Right ventricle myocardium superior (tissue), 1 donor: ENCODE measurements around the gene ZNF296. TPM values are rescaled to one million over a fixed set of nuclear protein-coding genes. Genes with fewer than 3 reads are reported as not detected.
A peak's percentile ranks its signal among the peaks of the same experiment; 100 is the strongest.

ENCODE experiments used
- ATAC-seq: fragments of 200-7000 bp; cut with Tn5 transposase; one replicate; pipeline ENCODE4 v1.9.1; 2020; ENCODE audit warnings: mild to moderate bottlenecking; ENCODE audit not compliant: poor library complexity
- DNase-seq: peaks from one replicate; pipeline ENCODE4 v3.0.0-alpha.2; 2020
- intact Hi-C: fragments of 100-400 bp; cut with DNase I; formaldehyde crosslinking; loops from one replicate; pipeline ENCODE4 v1.11.2; 2022
- total RNA-seq: library from RNA; stranded (reverse); fragmentation: NEBNext Ultra II Directional; extraction: Animal tissue kit (Norgen Biotek cat#: 25700); gene quantifications from one replicate; pipeline ENCODE4 v1.2.1, GENCODE V29; 2021
- donor health status: DM: no; HTN: yes; CAD: no; lungs with severe emphysema.

Gene ZNF296
- total RNA-seq, 1 donor from 2014 or later: 0.32 TPM

DNA sequence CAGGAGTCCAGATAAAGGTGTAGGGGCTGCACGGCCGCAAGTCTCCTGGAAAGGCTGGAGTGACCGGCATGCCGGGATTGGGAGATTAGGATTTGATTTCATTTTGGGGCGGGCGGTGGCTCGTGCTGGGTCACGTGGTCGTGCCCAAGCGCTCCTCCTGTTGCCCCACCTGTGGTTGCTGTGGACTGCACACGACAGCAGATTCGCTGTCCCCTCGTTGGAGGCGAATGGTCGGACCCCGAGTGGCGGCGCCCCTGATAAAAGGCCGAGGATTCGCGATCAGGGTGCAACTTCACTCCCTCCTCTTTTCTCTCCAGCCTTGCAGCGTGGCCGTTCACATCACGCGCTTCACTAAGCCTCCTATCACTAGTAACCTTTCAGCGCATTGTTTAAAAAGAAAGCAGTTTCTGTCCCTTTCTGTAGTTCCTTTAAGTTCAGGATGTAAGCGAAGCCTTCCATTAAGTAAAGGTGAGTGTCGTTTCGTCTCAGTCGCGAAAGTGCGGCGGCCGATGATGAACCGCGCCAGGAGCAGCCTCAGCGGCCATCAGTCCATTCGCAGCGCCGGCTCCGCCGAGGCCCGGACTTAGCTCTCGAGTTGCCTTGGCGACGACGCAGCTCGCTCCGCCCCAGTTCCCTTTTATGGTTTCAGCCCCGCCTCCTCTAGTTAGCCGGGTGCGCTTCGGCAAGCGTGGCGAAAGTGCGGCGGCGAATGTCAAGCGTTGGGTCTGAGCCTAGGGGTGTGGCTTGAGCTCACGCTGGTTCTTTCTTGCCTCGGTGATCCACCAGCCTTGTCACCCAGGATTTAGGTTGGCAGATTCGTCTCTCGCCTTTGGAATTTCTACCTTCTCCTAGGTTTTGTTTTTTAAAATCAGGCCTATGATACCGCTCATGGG lies 15.0 kb upstream of the ZNF296 start:
- intact Hi-C loops: loop anchor here (5.0 kb wide), 1 partner anchor 86 kb away; the partner anchor contains the start of genes BLOC1S3 and TRAPPC6A
- ATAC-seq (peak; percentile 96), DNase-seq (peak; percentile 99)

DNA sequence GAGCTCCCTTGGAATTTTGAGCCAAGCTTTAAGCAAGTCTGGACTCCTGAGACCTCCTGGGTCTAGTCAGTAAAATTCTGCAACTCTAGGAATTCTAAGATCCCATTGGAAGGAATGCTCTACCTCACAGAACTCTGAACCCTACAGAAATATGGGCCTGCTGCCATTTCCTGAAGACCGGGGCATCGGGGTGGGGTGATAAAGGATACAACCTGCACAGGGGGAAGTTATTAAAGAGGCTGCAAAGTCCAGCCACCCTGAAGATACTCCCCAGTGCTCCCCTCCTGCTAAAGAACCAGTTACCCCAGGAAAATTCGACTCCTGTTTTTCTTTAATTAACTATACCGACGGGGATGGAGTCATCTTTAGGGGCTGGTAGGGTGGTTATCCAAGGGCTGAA lies 14.3 kb upstream of the ZNF296 start:
- intact Hi-C loops: loop anchor here (5.0 kb wide), 1 partner anchor 87 kb away; the partner anchor contains the start of genes BLOC1S3 and TRAPPC6A
- DNase-seq (no peak), ATAC-seq (no peak)

GRCh38 chr19:45090034-45090433 lies 13.8 kb upstream of the ZNF296 start:
- DNase-seq (no peak), ATAC-seq (no peak)
- intact Hi-C loops: loop anchor here (5.0 kb wide), 1 partner anchor 87 kb away; the partner anchor contains the start of genes BLOC1S3 and TRAPPC6A

DNA sequence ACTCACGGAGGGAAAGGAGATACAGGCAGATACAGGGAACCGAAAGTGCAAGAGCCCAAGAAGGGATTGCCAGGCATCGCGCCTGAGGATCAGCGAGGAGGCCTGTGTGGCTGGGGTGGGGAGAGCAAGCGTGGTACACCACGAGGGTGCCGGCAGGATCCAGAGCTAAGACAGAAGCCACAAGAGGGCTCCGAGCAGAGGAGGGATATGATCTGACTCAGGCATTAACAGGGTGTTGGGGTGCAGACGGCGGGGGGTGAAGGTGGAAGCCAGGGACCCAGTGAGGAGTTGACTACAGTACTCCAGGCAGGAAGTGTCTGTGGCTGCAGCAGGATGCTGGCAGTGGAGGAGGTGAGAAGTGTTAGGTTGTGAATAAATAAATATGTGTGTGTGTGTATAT lies 11.3 kb upstream of the ZNF296 start:
- DNase-seq: no peak
- intact Hi-C loops: no loop called here
- ATAC-seq: no peak

- no peak for DNase-seq
- ATAC-seq: no peak
- intact Hi-C loops: no loop called here
Observed at GRCh38 chr19:45086480-45086879, 10.2 kb upstream of the ZNF296 start.

DNA sequence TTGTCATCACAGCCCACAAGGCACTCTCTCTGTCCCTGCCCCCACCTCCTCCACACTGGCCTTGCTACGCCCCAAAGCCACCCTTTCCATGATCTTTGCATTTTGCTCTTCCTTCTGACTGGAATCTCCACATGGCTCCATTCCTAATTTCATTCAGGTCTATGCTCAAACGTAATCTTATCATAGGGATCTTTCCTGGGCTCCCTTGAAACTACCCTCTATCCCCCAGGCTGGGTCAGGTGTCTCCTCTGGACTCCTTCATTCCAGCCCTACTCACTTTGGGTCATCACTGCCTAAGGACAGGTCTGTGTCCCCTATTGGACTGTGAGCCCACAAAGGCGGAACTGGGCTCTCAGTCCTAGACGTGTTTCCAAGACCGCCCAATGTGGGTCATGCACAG lies 5.9 kb upstream of the ZNF296 start:
- intact Hi-C loops: no loop called here
- DNase-seq (no peak), ATAC-seq (no peak)

DNA sequence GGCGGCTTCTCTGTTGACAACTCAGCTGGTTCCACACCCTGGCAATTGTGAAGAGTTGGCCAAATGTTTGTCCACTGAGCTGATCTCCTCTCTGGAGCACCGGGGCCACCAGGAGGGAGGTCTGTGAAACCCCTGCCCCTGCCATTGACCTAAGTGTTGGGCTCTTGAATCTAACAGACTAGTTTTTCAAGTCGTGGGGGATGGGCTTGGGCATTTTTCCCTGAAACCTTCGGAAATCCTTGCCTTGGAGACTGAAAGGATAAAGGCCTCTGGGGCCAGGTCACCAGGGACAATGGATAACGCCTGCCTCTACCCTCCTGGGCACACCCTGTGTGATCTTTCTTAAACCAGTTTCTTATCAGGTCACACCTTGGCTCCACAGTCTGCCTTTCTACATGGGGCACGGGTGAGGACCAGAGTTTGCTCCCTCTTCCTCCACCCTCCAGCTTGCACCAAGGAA lies 3.7 kb upstream of the ZNF296 start:
- DNase-seq: no peak
- intact Hi-C loops: no loop called here
- ATAC-seq: no peak

- ATAC-seq (peak; percentile 93), DNase-seq (peak; percentile 88)
- intact Hi-C loops: no loop called here
Observed at GRCh38 chr19:45079063-45079910, 3.0 kb upstream of the ZNF296 start, which contains the start of gene GEMIN7. TSS of gene GEMIN7 (plus strand) at chr19:45079260. CDS start at chr19:45090115, 10,855 bp downstream.

- ATAC-seq: peak; percentile 5
- intact Hi-C loops: no loop called here
- no peak for DNase-seq
Observed at GRCh38 chr19:45078390-45079062, 2.2 kb upstream of the ZNF296 start.

DNA sequence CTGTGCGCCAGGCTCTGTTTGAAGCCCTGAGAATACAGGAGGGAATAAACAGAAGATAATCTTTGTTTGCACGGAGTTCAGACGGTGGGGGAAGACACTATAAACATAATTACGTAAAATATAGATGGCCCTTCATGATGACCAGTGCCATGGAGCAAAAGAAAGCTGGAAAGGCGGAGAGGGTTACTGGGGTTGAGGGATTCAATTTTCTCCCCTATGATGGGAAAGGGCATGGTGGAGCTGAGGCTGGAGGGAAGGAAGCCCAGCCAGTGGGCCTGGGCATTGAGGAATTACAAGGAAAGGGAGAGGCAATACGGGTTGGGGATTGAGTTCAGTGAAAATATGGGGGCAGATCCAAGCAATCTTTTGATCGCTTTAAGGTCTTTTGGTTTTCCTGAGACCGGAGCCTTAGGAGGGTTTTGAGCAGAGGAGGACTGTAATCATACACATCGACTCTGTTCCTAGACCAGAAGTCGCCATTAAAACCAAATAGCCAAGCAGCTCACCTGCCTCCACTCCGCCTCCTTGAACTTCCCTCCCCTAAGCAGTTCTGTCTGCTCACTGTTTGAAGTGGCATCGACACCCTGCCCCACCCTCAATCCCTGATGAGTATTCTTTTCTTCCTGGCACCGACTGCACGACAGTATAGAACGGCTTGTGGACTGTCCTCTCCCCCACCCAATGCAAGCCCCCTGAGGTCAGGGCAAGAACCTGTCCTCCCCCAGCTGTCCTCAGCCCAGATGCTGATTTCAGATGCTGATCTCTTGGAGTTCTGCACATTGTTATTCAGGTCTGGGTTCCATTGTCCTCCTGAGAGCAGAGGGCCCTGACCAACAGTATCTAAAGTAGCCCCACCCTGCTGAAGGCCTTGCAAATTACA lies 813 bp upstream of the ZNF296 start:
- ATAC-seq (no peak), DNase-seq (no peak)
- intact Hi-C loops: no loop called here

DNA sequence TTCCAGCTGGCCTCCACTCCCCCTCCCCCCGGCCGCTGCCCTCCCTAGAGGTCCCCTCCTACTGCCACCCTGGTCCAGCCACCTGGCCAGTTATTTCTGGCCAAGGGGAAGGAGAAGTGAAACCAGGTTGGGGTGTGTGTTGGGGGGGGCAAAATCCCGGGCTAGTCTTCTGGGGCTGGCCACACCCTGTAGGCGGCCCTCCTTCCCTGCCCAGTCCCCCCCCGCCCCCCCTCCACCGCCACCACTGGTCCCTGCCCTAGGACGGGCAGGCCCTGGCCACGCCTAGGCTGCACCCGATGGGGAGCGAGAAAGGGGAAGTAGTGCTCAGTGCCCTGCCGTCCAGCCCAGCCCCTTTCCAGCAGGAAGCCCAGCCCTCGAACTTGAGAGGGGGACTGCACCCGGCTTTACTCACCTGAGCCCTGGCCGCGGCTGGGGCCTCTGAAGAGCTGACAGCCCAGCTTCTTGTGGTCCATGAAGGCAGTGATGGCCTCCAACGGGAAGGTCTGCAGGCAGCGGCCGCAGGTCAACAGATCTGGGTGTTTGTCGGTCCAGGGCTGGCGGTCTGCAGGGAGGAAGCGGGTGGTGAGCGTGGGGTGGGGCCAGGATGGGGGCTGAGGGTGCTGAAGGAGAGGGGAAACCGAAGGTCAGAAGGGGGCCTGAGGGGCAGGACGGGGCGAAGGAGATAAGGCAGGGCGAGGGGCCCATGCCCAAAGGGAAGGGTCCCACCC lies 813 bp downstream of the ZNF296 start:
- DNase-seq: peak; percentile 84
- peak; percentile 53 for ATAC-seq
- intact Hi-C loops: no loop called here

DNA sequence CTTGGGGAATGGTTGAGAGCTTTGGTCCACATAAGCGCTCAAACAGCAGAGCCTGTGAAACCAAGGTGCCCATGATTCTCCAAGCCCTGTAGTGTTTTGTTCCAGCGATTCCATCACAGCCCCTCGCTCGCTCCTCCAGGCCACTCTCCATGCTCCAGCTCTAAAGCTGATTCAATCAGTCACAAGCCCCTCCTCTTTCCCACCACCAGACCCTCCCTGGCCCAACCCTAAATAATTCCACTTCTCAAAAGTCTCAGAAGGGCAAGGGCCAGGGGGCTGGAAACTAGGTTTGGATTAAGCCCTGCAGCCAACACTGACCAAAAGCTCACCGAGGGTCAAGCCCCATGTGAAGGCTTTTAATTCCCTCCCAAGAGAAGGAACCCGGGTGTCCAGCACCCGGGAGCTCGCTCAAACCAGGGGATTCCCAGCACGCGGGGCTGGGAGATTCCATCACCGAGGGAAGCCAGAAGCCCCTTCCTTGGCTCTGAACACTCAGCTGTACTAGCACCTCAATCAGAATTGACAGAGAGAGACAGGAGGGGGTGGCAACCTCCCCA lies 1.5 kb downstream of the ZNF296 start:
- intact Hi-C loops: no loop called here
- ATAC-seq: no peak
- no peak for DNase-seq

- DNase-seq (no peak), ATAC-seq (no peak)
- intact Hi-C loops: no loop called here
Observed at GRCh38 chr19:45071969-45072790, 4.1 kb downstream of the ZNF296 start.

- DNase-seq: no peak
- ATAC-seq: no peak
- intact Hi-C loops: no loop called here
Observed at GRCh38 chr19:45071545-45071938, 4.7 kb downstream of the ZNF296 start.

- DNase-seq: no peak
- no peak for ATAC-seq
- intact Hi-C loops: no loop called here
Observed at GRCh38 chr19:45070861-45071544, 5.3 kb downstream of the ZNF296 start.

GRCh38 chr19:45070214-45070613 lies 6.1 kb downstream of the ZNF296 start:
- DNase-seq (no peak), ATAC-seq (no peak)
- intact Hi-C loops: no loop called here
